GM12872 (cell line): ENCODE results near the gene SLC6A18.
A peak's percentile ranks its signal among the peaks of the same experiment; 100 is the strongest.

Experiments
- TF ChIP-seq, protein P1 (sequence below): IDR thresholded peaks from 3 replicates; pipeline ENCODE4 v1.5.1; 2011; ENCODE audit warnings: low read depth, mild to moderate bottlenecking, low read length, moderate library complexity; ENCODE audit not compliant: insufficient read depth

The SLC6A18 gene

DNA sequence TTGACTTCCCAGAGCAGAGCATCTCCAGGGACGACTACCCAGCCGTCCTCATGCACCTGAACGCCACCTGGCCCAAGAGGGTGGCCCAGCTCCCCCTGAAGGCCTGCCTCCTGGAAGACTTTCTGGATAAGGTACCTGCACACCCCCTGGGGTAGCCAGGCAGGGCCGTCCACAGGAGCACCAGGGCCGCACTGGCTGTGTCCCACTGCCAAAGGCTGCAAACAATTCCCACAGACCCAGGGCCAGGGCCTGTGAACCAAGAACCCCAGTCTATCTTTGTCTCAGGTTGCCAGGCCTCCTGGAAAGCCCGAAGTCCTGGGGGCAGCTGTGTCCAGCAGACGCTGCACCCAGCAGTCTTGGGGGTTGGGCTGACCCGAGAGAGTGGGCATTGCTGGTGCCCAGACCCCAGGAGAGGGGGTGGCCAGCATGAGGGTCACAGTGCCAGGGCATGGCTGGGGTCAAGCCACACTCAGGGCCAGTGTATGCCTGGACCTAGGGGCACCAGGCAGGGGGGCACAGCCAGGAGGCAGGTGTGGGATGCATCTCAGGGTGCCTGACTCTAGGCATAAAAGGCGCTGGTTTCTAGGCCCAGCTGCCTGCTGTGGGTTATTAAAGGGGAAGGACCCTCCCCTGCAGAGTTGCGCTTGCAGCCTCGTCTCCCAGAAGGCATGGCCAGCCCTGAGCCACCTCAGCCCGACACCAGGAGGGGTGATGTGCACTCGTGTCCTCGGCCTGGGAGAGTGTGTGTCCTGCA, 17.7 kb downstream of the SLC6A18 start:
- TF ChIP-seq, protein P1, sequence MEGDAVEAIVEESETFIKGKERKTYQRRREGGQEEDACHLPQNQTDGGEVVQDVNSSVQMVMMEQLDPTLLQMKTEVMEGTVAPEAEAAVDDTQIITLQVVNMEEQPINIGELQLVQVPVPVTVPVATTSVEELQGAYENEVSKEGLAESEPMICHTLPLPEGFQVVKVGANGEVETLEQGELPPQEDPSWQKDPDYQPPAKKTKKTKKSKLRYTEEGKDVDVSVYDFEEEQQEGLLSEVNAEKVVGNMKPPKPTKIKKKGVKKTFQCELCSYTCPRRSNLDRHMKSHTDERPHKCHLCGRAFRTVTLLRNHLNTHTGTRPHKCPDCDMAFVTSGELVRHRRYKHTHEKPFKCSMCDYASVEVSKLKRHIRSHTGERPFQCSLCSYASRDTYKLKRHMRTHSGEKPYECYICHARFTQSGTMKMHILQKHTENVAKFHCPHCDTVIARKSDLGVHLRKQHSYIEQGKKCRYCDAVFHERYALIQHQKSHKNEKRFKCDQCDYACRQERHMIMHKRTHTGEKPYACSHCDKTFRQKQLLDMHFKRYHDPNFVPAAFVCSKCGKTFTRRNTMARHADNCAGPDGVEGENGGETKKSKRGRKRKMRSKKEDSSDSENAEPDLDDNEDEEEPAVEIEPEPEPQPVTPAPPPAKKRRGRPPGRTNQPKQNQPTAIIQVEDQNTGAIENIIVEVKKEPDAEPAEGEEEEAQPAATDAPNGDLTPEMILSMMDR: no peak

DNA sequence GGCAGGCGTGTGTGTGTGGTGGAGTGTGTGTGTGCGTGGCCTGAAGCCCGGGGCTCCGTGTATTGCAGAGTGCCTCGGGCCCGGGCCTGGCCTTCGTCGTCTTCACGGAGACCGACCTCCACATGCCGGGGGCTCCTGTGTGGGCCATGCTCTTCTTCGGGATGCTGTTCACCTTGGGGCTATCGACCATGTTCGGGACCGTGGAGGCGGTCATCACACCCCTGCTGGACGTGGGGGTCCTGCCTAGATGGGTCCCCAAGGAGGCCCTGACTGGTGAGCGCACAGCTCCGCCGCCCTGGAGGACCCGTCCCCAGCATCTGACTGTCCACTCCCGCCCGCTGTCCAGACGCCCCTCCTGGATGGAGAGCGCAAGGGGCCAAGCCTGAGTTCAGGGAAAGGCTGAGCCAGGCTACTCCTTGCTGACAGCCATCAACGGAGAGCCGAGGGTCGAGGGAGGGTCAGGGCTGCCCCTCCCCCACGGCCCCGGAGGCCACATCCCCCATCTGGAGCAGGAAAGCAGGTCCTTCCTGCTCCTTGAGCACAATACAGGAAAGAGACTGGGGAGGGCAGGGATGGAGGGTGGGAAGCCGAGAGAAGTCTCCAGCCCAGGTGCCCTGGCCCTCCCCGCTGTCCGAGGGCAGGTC, 18.4 kb downstream of the SLC6A18 start:
- TF ChIP-seq, protein P1: no peak

DNA sequence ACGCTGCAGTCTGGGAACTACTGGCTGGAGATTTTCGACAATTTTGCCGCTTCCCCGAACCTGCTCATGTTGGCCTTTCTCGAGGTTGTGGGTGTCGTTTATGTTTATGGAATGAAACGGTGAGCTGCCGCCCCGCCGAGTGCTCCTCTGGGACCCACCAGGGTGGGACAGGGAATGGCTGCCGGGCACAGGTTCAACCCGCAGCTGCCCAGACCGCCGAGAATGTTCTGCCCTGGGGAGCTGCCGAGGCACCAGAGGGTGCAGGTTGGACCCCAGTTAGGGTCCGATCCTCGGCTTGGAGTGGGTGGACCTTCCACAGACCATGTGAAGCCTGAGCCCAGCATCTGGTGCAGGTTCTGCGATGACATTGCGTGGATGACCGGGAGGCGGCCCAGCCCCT, 19.1 kb downstream of the SLC6A18 start:
- TF ChIP-seq, protein P1: no peak

DNA sequence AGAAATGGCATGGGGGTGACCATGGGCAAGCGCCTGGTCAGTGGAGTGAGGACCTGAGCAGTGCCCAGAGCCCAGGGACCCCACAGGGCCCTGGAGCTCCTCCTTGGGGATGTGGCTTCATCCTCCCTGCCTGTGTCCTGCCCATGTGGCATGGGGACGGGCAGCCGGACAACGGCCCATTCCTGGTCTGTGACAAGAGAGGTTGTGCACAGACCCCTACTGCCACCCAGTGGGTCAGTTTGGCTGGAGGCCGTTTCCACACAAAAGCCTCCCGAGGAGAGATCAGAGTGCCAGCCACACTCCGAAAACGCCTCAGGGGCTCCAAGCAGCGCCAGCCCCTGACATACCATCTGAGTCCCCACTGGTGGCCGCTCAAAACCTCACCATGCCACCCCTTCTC, 19.8 kb downstream of the SLC6A18 start:
- TF ChIP-seq, protein P1: peak; percentile 11; the same call in 1 of the 3 replicates

DNA sequence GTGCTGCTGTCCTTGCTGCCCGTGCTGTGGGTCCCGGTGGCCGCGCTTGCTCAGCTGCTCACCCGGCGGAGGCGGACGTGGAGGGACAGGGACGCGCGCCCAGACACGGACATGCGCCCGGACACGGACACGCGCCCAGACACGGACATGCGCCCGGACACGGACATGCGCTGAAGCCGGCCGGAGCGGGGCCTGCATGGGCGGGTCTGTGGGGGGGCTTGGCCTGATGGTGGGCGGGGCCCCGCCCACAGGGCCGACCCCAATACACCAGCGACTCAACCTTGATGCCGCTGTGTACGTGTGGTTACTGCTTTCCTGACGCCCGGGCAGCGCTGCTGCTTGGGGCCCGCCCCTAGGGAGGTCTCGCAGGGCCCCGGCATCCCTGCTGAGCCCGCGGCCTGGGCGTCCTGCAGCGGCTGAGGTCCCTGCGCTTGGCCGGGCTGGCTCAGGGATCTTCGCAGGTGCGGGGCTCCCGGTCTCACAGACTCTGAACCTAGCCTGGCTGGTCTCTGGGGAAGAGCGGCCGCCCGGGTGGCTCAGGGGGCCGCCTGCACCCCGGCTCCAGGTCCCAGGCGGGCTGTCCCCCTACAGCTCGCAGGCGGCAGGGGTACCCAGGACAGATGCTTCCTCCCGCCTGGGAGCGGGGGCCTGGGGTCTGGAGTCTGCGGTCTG, 20.9 kb downstream of the SLC6A18 start:
- TF ChIP-seq, protein P1: no peak

DNA sequence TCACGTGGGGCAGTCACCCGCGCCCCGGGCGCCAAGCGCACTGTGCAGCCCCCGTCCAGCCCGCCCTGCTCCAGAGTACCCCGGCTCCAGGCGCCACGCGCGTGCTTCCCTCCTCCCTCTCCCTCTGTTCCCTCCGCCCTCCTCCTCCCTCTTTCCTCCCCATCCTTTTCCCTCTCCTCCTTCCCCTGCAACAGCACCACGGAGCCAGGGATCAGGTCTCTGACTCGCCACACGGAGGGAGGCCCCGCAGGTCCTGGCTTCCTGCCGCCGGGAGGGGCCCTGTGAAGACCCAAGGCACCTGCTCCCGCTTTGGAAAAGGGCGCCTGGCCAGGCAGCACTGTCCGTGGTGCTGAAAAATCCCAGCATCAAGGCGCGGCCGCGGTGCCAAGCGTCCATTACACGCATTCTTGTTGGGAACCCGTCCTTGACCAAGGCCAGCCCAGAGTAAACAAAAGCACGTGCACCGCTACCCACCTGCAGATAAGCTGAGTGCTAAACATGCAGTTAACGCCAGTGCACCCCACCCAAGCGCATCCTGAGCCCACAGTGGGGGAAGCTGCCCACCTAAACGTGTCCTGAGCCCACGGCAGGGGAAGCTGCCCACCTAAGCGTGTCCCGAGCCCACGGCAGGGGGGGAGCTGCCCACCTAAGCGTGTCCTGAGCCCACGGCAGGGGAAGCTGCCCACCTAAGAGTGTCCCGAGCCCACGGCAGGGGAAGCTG, 21.7 kb downstream of the SLC6A18 start:
- TF ChIP-seq, protein P1: no peak

DNA sequence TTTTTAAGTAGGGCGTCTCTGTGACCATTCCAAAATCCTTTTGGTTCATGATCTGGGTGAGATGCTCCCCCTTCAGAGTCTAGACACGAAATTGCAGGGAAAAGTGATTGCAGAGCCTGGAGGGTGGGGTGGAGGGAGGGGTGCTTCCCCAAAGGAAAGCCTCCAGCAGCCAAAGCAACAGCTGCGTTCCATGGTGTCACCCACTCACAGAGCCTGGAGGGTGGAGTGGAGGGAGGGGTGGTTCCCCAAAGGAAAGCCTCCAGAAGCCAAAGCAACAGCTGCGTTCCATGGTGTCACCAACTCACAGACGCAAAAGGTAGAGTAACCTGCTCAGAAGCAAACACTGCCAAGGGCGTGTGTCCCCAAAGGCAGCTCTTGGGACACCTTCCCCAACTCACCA, 22.6 kb downstream of the SLC6A18 start:
- TF ChIP-seq, protein P1: no peak
